Stimulated activated naive CD8-positive, alpha-beta T cell treated with anti-CD3 and anti-CD28 coated beads, Interleukin-15, Interleukin-2, amounts not matched to agents 100 ng/mL and 50 ng/mL, for 24 hours (primary cell): Measurements from ENCODE around the gene HMGB2.

ENCODE experiments used
- H3K27ac Mint-ChIP-seq: one replicate; pipeline ENCODE4 v1.8.0; 2021; ENCODE audit warnings: mild to moderate bottlenecking, mixed read lengths
- H3K27me3 Mint-ChIP-seq: one replicate; pipeline ENCODE4 v1.8.0; 2021; ENCODE audit warnings: mixed read lengths
- H3K36me3 Mint-ChIP-seq: one replicate; pipeline ENCODE4 v1.8.0; 2021; ENCODE audit warnings: low read depth, mixed read lengths
- H3K4me1 Mint-ChIP-seq: one replicate; pipeline ENCODE4 v1.8.0; 2021; ENCODE audit warnings: low read depth, mixed read lengths
- H3K4me3 Mint-ChIP-seq: one replicate; pipeline ENCODE4 v1.8.0; 2021; ENCODE audit warnings: mild to moderate bottlenecking, mixed read lengths
- H3K9me3 Mint-ChIP-seq: one replicate; pipeline ENCODE4 v1.8.0; 2021; ENCODE audit warnings: mixed read lengths

Gene HMGB2

GRCh38 chr4:173284463-173284862 is 49.7 kb downstream of the HMGB2 start:
- H3K9me3 Mint-ChIP-seq: peaks cover 9% of the 10 kb centered on the region
- no peaks in the 10 kb centered on the region for H3K27me3 Mint-ChIP-seq
- H3K36me3 Mint-ChIP-seq: peaks cover 34% of the 10 kb centered on the region
- no peak overlapping the region for H3K4me3 Mint-ChIP-seq
- H3K27ac Mint-ChIP-seq: no peak overlapping the region
- H3K4me1 Mint-ChIP-seq: peaks cover 19% of the 10 kb centered on the region

GRCh38 chr4:173282626-173283025 is 51.5 kb downstream of the HMGB2 start:
- Mint-ChIP-seq H3K27ac (no peak overlapping the region), H3K36me3 (peaks cover 38% of the 10 kb centered on the region), H3K4me1 (peaks cover 5% of the 10 kb centered on the region), H3K27me3 (no peaks in the 10 kb centered on the region), H3K9me3 (peaks cover 9% of the 10 kb centered on the region), H3K4me3 (no peak overlapping the region)

GRCh38 chr4:173282256-173282562 is 51.9 kb downstream of the HMGB2 start:
- Mint-ChIP-seq H3K4me1 (peaks cover 5% of the 10 kb centered on the region), H3K27me3 (no peaks in the 10 kb centered on the region), H3K36me3 (peaks cover 38% of the 10 kb centered on the region), H3K9me3 (peaks cover 9% of the 10 kb centered on the region), H3K27ac (no peak overlapping the region), H3K4me3 (no peak overlapping the region)

GRCh38 chr4:173281406-173282255 is 52.5 kb downstream of the HMGB2 start:
- Mint-ChIP-seq H3K27ac (no peak overlapping the region), H3K27me3 (no peaks in the 10 kb centered on the region), H3K4me3 (no peak overlapping the region), H3K36me3 (peaks cover 32% of the 10 kb centered on the region), H3K9me3 (peaks cover 9% of the 10 kb centered on the region), H3K4me1 (peaks cover 5% of the 10 kb centered on the region)
